ENCODE data around the gene ABHD12.

Gene ABHD12

GRCh38 chr20:25353747-25354705, 36.6 kb downstream of the ABHD12 start:
- Histone ChIP-seq H3K4me3 (ENCODE audit: extremely low read depth, insufficient read depth, low read length, poor library complexity, severe bottlenecking) (no peak overlapping the region), H3K4me1 (ENCODE audit: control insufficient read depth, insufficient read depth, low read length, poor library complexity, severe bottlenecking) (peaks cover 4% of the 10 kb centered on the region), H3K27ac (ENCODE audit: low read depth, low read length, severe bottlenecking) (no peak overlapping the region), H3K9me3 (ENCODE audit: control insufficient read depth, low read length) (peaks cover 4% of the 10 kb centered on the region), H3K36me3 (ENCODE audit: control insufficient read depth, insufficient read depth, low read length) (no peaks in the 10 kb centered on the region)
- 81 to 85% methylated on average over 12 to 14 of the region's 15 CpGs for WGBS, 2 experiments (ENCODE audit: insufficient coverage in 2 of 2)

GRCh38 chr20:25353353-25353746, 37.3 kb downstream of the ABHD12 start:
- Histone ChIP-seq H3K4me3 (ENCODE audit: extremely low read depth, insufficient read depth, low read length, poor library complexity, severe bottlenecking) (no peak overlapping the region), H3K36me3 (ENCODE audit: control insufficient read depth, insufficient read depth, low read length) (no peaks in the 10 kb centered on the region), H3K4me1 (ENCODE audit: control insufficient read depth, insufficient read depth, low read length, poor library complexity, severe bottlenecking) (peaks cover 4% of the 10 kb centered on the region), H3K9me3 (ENCODE audit: control insufficient read depth, low read length) (peaks cover 4% of the 10 kb centered on the region), H3K27ac (ENCODE audit: low read depth, low read length, severe bottlenecking) (no peak overlapping the region)
- 76 to 85% methylated on average over 2 of the region's 3 CpGs for WGBS, 2 experiments (ENCODE audit: insufficient coverage in 2 of 2)

- H3K4me1 ChIP-seq (ENCODE audit: control insufficient read depth, insufficient read depth, low read length, poor library complexity, severe bottlenecking), result peaks cover 4% of the 10 kb centered on the region
- WGBS, 2 experiments (ENCODE audit: insufficient coverage in 2 of 2), result 86 to 95% methylated on average over 1 to 2 of the region's 3 CpGs
- H3K36me3 ChIP-seq (ENCODE audit: control insufficient read depth, insufficient read depth, low read length), result no peaks in the 10 kb centered on the region
- H3K9me3 ChIP-seq (ENCODE audit: control insufficient read depth, low read length), result peaks cover 4% of the 10 kb centered on the region
- no peak overlapping the region for H3K4me3 ChIP-seq (ENCODE audit: extremely low read depth, insufficient read depth, low read length, poor library complexity, severe bottlenecking)
- no peak overlapping the region for H3K27ac ChIP-seq (ENCODE audit: low read depth, low read length, severe bottlenecking)
Observed at GRCh38 chr20:25352746-25353145, 37.9 kb downstream of the ABHD12 start.

- Histone ChIP-seq H3K27ac (ENCODE audit: low read depth, low read length, severe bottlenecking) (no peak overlapping the region), H3K9me3 (ENCODE audit: control insufficient read depth, low read length) (peaks cover 4% of the 10 kb centered on the region), H3K36me3 (ENCODE audit: control insufficient read depth, insufficient read depth, low read length) (no peaks in the 10 kb centered on the region), H3K4me1 (ENCODE audit: control insufficient read depth, insufficient read depth, low read length, poor library complexity, severe bottlenecking) (peaks cover 4% of the 10 kb centered on the region), H3K4me3 (ENCODE audit: extremely low read depth, insufficient read depth, low read length, poor library complexity, severe bottlenecking) (no peak overlapping the region)
Observed at GRCh38 chr20:25351024-25351360, 39.6 kb downstream of the ABHD12 start.

- no peaks in the 10 kb centered on the region for H3K9me3 ChIP-seq (ENCODE audit: control insufficient read depth, low read length)
- H3K36me3 ChIP-seq (ENCODE audit: control insufficient read depth, insufficient read depth, low read length), result no peaks in the 10 kb centered on the region
- WGBS, 2 experiments (ENCODE audit: insufficient coverage in 2 of 2), result 90 to 100% methylated on average over 1 to 2 of the region's 6 CpGs
- H3K27ac ChIP-seq (ENCODE audit: low read depth, low read length, severe bottlenecking), result no peak overlapping the region
- no peak overlapping the region for H3K4me3 ChIP-seq (ENCODE audit: extremely low read depth, insufficient read depth, low read length, poor library complexity, severe bottlenecking)
- H3K4me1 ChIP-seq (ENCODE audit: control insufficient read depth, insufficient read depth, low read length, poor library complexity, severe bottlenecking), result no peaks in the 10 kb centered on the region
Observed at GRCh38 chr20:25346349-25346748, 44.3 kb downstream of the ABHD12 start.

GRCh38 chr20:25345721-25346120, 44.9 kb downstream of the ABHD12 start:
- no peaks in the 10 kb centered on the region for H3K4me1 ChIP-seq (ENCODE audit: control insufficient read depth, insufficient read depth, low read length, poor library complexity, severe bottlenecking)
- no peak overlapping the region for H3K4me3 ChIP-seq (ENCODE audit: extremely low read depth, insufficient read depth, low read length, poor library complexity, severe bottlenecking)
- H3K9me3 ChIP-seq (ENCODE audit: control insufficient read depth, low read length), result no peaks in the 10 kb centered on the region
- WGBS, 2 experiments (ENCODE audit: insufficient coverage in 2 of 2), result no CpG with 5 or more reads among the region's 1 CpG
- H3K27ac ChIP-seq (ENCODE audit: low read depth, low read length, severe bottlenecking), result no peak overlapping the region
- H3K36me3 ChIP-seq (ENCODE audit: control insufficient read depth, insufficient read depth, low read length), result no peaks in the 10 kb centered on the region

- no peaks in the 10 kb centered on the region for H3K9me3 ChIP-seq (ENCODE audit: control insufficient read depth, low read length)
- H3K4me3 ChIP-seq (ENCODE audit: extremely low read depth, insufficient read depth, low read length, poor library complexity, severe bottlenecking), result no peak overlapping the region
- WGBS, 2 experiments (ENCODE audit: insufficient coverage in 2 of 2), result 89% methylated on average over 3 of the region's 3 CpGs; no CpG with 5 or more reads in 1 of the 2 experiments
- H3K27ac ChIP-seq (ENCODE audit: low read depth, low read length, severe bottlenecking), result no peak overlapping the region
- H3K4me1 ChIP-seq (ENCODE audit: control insufficient read depth, insufficient read depth, low read length, poor library complexity, severe bottlenecking), result no peaks in the 10 kb centered on the region
- H3K36me3 ChIP-seq (ENCODE audit: control insufficient read depth, insufficient read depth, low read length), result no peaks in the 10 kb centered on the region
Observed at GRCh38 chr20:25344634-25345033, 46.0 kb downstream of the ABHD12 start.

GRCh38 chr20:25341716-25342680, 48.6 kb downstream of the ABHD12 start:
- Histone ChIP-seq H3K4me1 (ENCODE audit: control insufficient read depth, insufficient read depth, low read length, poor library complexity, severe bottlenecking) (no peaks in the 10 kb centered on the region), H3K9me3 (ENCODE audit: control insufficient read depth, low read length) (no peaks in the 10 kb centered on the region), H3K4me3 (ENCODE audit: extremely low read depth, insufficient read depth, low read length, poor library complexity, severe bottlenecking) (no peak overlapping the region), H3K36me3 (ENCODE audit: control insufficient read depth, insufficient read depth, low read length) (peaks cover 9% of the 10 kb centered on the region), H3K27ac (ENCODE audit: low read depth, low read length, severe bottlenecking) (no peak overlapping the region)
- WGBS, 2 experiments (ENCODE audit: insufficient coverage in 2 of 2), result 92 to 96% methylated on average over 5 to 8 of the region's 9 CpGs

- Histone ChIP-seq H3K4me1 (ENCODE audit: control insufficient read depth, insufficient read depth, low read length, poor library complexity, severe bottlenecking) (no peaks in the 10 kb centered on the region), H3K4me3 (ENCODE audit: extremely low read depth, insufficient read depth, low read length, poor library complexity, severe bottlenecking) (no peak overlapping the region), H3K36me3 (ENCODE audit: control insufficient read depth, insufficient read depth, low read length) (peaks cover 16% of the 10 kb centered on the region), H3K9me3 (ENCODE audit: control insufficient read depth, low read length) (no peaks in the 10 kb centered on the region), H3K27ac (ENCODE audit: low read depth, low read length, severe bottlenecking) (no peak overlapping the region)
- WGBS, 2 experiments (ENCODE audit: insufficient coverage in 2 of 2), result no CpG with 5 or more reads among the region's 1 CpG
Observed at GRCh38 chr20:25340380-25340779, 50.3 kb downstream of the ABHD12 start.

GRCh38 chr20:25339608-25340007, 51.0 kb downstream of the ABHD12 start:
- no peak overlapping the region for H3K4me3 ChIP-seq (ENCODE audit: extremely low read depth, insufficient read depth, low read length, poor library complexity, severe bottlenecking)
- H3K9me3 ChIP-seq (ENCODE audit: control insufficient read depth, low read length), result no peaks in the 10 kb centered on the region
- H3K4me1 ChIP-seq (ENCODE audit: control insufficient read depth, insufficient read depth, low read length, poor library complexity, severe bottlenecking), result no peaks in the 10 kb centered on the region
- peaks cover 16% of the 10 kb centered on the region for H3K36me3 ChIP-seq (ENCODE audit: control insufficient read depth, insufficient read depth, low read length)
- WGBS, 2 experiments (ENCODE audit: insufficient coverage in 2 of 2), result 83 to 94% methylated on average over 6 to 12 of the region's 12 CpGs
- no peak overlapping the region for H3K27ac ChIP-seq (ENCODE audit: low read depth, low read length, severe bottlenecking)

Data from mesodermal cell (in vitro differentiated cells).